ENCODE results near the gene MYCBP.

DNA sequence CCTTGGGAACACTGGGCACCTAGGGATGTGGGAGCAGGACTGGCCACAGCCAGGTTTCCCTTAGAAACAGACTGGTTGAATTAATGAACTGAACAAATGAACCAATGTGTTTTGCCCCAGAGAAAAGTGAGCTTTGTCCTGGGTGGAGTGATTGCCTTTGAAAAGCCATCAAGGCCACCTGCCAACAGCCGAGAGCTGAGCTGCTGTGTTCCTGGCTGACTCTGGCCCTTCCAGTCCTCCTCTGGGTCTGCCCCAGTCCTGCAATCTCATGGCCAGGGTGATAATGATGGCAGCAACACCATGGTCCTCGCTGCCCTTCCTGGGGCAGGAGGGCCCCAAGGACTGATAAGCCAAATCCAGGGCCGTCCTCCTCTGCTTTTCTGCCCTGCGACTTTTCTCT, 26.4 kb upstream of the MYCBP start:
- TF ChIP-seq CTCF (IDR thresholded peaks at IDR 0.05): no peak
- TF ChIP-seq POLR2A (IDR thresholded peaks at IDR 0.05): no peak

Measured in uterus (tissue), 2 donors.